ENCODE results near the gene NEO1.

DNA sequence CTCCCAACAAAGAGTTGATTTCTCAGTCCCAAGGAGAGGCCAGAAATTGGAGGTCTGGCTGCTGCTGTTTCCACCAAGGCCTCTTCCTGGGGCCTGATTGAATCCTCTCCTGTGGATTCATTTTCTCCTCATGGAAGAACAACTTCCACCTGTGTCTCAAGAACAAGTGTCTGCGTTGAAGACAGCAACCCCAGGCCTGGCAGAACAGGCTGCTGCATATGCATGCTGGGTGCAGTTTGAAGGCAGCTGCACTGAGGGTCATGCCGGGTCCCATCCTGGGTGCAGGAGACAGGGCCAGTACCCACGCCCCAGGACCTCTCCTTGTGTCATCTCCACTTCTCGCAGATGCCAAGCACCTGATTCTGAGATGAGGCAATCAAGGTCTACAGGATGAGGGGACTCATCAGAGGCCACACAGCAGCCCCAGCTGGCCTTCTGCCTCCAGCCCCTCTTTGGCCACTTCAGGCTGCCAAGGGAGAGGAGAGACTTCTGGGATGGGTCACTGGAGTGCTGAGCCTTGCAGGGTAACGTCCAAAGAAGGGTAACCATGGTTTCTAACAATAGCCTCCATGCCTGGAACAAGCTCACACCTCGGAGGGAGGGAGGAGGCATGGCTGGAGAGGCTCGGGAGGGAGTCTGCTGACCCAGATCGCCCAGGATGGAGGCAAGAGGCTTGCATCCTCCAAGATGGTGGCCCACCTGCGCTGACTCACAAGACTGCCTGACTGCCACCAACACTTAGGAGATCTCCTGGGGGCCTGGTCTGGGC, 286.5 kb downstream of the NEO1 start:
- TF ChIP-seq CHCHD3 (CRISPR knock-in tag; IDR thresholded peaks at IDR 0.05) (no peak), SIN3B (IDR thresholded peaks at IDR 0.05; ENCODE audit: low read depth) (no peak), ESRRA (IDR thresholded peaks at IDR 0.05; ENCODE audit: borderline replicate concordance, low read depth) (no peak), ZNF274 (IDR thresholded peaks at IDR 0.05; ENCODE audit: borderline replicate concordance, low read depth, low read length) (no peak), BACH1 (tag; IDR thresholded peaks at IDR 0.05) (no peak), CHD2 (IDR thresholded peaks at IDR 0.05; ENCODE audit: low read depth, low read length) (no peak), ARNT (IDR thresholded peaks at IDR 0.05) (no peak), TARDBP (IDR thresholded peaks at IDR 0.05) (no peak), SRSF1 (IDR thresholded peaks at IDR 0.05; ENCODE audit: low read depth, low read length) (no peak), MYC (IDR thresholded peaks at IDR 0.05; ENCODE audit: low read depth, low read length) (no peak), MYC (CRISPR knock-in tag; IDR thresholded peaks at IDR 0.05; ENCODE audit: borderline replicate concordance, low read depth) (no peak), TBP (optimal IDR thresholded peaks at IDR 0.05; ENCODE audit: low read depth, low read length) (no peak), POLR2AphosphoS5 (IDR thresholded peaks at IDR 0.05; ENCODE audit: control insufficient read depth, insufficient read depth, low read depth, low read length) (no peak)
- TF ChIP-seq, protein P1, sequence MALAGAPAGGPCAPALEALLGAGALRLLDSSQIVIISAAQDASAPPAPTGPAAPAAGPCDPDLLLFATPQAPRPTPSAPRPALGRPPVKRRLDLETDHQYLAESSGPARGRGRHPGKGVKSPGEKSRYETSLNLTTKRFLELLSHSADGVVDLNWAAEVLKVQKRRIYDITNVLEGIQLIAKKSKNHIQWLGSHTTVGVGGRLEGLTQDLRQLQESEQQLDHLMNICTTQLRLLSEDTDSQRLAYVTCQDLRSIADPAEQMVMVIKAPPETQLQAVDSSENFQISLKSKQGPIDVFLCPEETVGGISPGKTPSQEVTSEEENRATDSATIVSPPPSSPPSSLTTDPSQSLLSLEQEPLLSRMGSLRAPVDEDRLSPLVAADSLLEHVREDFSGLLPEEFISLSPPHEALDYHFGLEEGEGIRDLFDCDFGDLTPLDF (CRISPR knock-in tag; IDR thresholded peaks at IDR 0.05), result no peak
- TF ChIP-seq, protein P2, sequence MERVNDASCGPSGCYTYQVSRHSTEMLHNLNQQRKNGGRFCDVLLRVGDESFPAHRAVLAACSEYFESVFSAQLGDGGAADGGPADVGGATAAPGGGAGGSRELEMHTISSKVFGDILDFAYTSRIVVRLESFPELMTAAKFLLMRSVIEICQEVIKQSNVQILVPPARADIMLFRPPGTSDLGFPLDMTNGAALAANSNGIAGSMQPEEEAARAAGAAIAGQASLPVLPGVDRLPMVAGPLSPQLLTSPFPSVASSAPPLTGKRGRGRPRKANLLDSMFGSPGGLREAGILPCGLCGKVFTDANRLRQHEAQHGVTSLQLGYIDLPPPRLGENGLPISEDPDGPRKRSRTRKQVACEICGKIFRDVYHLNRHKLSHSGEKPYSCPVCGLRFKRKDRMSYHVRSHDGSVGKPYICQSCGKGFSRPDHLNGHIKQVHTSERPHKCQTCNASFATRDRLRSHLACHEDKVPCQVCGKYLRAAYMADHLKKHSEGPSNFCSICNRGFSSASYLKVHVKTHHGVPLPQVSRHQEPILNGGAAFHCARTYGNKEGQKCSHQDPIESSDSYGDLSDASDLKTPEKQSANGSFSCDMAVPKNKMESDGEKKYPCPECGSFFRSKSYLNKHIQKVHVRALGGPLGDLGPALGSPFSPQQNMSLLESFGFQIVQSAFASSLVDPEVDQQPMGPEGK (CRISPR knock-in tag; IDR thresholded peaks at IDR 0.05; ENCODE audit: borderline replicate concordance), result no peak
